HG03280 (cell line): Measurements from ENCODE around the gene NKAIN2.
"Not testable (repeated sequence)": the region's sequence is repeated elsewhere in the genome, so short reads cannot be mapped to it uniquely, and the experiment has no call there.

Experiments used
- ATAC-seq: cut with Tn5 transposase; IDR thresholded peaks from one replicate; pipeline ENCODE4 v1.9.1; 2021; ENCODE audit warnings: mild to moderate bottlenecking, moderate library complexity; ENCODE audit not compliant: unreplicated experiment

The NKAIN2 gene

DNA sequence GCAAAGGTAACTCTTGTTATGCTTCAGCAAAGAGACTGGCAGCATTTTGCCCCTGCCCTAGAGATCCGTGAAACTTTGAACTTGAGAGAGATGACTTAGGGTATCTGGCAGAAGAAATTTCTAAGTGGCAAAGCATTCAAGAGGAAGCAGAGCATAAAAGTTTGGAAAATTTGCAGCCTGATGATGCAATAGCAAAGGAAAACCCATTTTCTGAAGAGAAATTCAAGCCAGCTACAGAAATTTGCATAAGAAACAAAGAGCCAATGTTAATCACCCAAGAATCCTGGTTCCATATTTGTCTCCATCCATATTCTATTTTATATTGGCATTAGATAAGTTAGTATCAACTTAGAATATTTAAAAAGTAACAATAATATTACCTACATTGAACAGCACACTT, 934.1 kb downstream of the NKAIN2 start:
- ATAC-seq = not testable (repeated sequence)

DNA sequence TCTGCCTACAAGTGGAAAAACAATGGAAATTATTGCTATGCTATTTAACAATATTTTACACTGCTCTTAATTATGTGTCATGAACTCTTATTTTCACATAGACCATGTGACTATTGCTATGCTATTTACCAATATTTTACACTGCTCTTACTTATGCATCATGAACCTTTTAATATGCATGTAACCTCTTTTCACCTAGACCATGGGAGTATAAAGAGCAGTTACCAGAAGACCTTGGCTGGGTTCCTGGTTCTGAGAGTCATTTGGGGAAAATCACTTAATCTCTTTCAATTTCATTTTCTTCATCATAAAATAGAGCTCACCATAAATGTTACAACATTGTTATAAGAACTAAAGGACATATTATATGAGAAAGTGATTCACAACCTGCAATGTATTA, 934.8 kb downstream of the NKAIN2 start:
- ATAC-seq = no peak

DNA sequence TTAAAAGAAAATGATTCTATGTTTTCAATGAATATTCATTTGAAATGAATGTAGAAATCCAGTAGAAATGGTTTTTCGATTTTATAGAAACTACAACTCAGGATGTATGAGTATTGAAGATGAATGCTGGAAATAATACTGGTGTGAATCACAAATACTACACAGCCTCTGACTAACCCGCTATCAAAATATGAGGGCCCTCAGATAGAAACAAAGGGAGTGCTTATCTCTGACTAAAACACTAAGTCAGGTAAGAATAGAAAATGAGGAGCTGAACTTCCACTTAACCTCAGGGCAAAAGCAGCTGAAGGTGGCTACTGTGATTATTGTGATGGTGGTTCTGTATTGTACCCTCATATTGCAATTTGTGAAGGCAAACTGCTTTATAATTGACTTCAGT, 937.7 kb downstream of the NKAIN2 start:
- no peak for ATAC-seq

DNA sequence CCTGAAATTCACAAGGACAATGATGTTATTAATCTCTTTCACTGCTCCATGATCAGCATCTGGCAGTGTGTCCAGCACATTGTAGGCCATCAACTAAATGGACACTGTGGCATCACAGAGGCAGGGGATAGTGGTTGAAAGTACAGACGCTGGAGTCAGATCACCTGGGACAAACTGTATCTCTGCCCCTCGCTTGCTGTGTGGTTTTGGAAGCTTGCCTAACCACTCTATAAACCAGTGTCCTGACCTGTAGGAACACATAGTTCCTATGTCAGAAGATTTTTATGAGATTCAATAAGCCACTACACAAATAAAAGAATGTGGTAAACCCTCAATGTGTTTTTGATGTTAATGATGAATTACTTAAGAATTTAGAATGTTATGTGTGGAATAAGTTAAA, 939.3 kb downstream of the NKAIN2 start:
- no peak for ATAC-seq

DNA sequence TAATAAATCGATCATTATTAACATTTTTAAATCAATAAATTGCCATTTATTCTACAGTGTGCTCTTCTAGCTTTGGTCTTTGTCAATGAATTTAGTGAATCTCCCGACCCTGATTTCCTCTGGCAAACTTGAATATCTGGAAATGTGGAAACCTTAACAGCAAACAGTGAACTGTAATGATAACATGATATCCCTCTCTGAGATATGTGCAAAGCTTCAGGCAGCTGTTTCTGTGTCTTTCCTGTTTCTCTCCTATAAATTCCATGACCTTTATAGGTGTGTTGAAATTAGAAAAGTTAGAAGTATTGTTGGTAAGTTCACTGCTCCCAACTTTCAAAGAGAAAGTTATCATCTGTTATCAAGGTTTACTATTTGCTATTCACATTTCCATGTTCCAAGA, 939.8 kb downstream of the NKAIN2 start:
- ATAC-seq = no peak

DNA sequence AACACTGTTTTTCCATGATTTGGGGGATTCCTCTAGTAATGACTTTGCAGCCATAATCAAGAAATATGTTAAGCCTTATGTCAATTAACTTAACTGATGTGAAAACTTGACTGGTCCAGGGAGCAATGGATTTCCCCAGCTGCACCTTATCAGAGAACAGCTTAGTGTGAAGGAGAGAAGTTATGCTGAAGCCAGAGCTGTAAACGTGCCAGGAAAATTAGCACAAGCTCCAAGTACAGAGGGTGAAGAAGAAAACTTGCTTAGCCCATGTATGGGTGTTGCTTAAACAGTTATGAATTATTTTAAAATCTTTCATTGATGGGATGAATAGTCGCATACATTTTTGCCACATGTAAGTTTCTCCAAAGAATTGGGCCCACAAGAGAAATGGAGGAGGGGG, 943.7 kb downstream of the NKAIN2 start:
- no peak for ATAC-seq

DNA sequence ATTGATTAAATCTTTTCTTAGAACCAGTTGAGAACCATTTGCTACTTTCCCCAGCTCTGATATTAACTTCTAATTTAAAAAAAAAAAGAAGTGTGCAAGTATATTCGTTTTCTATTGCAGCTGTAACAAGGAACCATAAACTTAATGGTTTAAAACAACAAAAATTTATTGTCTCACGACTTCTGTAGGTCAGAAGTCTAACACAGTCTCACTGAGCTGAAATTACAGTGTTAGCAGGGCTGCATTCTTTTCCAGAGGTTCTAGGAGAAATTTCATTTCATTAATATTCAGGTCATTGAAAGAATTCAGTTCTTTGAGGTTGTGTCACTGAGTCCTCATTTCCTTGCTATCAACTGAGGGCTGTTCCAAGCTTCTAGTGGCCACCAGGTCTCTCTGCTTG, 945.1 kb downstream of the NKAIN2 start:
- no peak for ATAC-seq

DNA sequence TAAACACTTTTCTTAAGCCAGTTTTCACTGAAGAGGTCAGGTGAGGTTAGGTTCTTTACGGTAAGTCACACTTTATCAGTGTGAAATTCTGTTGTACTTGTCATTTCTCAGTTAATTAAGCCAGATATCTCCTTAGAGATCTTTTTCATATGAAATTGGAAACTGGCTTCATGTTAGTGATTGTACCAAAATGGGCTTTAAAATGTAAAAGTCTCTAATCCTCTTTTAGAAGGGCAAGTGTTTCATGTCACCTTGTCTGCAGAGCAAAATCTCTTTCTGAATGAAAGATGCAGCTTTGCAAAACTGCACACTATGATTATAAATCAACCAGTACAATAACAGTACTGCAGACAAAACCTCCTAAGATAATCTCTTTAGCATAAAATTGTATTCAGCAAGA, 949.3 kb downstream of the NKAIN2 start:
- no peak for ATAC-seq

DNA sequence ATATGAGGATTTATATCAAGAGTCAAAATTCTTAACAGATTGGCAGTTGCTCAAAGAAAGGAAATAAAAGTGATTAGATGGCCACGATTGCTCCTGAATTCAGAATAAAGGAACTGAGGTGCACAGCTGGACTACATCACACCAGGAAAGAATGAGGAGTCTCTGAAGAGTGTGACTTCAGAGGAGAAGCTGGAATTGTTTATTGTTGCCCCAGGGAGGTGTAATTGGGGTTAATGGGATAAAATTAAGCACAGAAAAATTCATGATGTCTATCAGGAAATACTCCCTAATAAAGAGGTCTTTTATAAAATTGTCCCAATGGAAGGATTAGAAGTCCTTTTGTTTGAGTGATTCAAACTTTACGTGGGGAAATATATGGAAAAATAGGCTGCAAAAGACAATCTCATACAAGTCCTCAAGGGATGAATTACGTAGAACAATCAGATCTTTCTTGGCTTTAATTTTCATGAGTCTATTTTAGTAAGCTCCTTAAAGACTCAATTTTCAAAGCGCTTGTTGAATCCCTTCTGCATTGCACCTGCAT, 950.0 kb downstream of the NKAIN2 start:
- no peak for ATAC-seq

DNA sequence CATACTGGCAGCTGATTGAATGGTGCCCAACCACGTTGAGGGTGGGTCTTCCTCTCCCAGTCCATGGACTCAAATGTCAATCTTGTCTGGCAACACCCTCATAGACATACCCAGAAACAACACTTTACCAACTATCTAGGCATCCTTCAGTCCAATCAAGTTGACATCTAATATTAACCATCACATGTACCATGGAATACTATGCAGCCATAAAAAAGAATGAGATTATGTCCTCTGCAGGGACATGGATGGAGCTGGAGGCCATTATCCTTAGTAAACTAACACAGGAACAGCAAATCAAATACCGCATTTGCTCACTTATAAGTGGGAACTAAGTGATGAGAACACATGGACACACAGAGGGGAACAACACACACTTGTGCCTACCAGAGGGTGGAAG, 951.7 kb downstream of the NKAIN2 start:
- ATAC-seq = no peak

DNA sequence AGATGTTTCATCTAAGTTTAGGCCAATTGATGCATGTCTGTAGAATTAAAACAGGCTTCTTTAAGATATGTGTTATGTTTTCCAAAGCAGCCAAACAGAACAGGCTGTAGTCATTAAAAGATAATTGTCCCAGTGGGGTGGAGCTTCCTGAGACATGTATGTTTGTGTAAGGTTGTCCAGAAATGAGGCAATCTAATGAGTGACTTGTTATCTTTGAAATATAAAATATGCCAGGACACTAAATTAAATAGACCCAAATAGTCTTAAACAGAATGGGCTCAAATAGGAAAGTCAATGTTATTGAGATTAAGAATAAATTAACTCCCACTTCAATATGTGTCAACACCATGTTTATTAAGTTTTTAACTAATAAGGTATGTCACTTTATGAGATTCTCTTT, 953.9 kb downstream of the NKAIN2 start:
- no peak for ATAC-seq

DNA sequence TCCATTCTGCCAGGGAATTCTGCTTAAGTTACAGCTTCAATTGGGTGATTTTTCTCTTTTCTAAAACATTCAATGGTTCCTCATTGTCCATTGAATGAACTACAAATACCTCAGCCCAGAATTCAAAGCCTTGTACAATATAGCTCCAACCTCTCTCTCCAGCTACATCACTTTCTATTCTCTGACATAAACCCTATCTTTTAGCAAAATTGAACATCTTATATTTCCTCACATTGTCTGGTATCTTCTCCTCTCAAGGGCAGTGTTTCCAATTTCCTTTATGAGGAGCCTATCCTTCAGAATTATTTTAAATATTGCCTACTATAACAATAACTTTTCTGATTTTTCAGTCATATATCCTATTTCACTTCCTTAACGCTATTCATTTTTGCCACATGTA, 955.0 kb downstream of the NKAIN2 start:
- no peak for ATAC-seq

DNA sequence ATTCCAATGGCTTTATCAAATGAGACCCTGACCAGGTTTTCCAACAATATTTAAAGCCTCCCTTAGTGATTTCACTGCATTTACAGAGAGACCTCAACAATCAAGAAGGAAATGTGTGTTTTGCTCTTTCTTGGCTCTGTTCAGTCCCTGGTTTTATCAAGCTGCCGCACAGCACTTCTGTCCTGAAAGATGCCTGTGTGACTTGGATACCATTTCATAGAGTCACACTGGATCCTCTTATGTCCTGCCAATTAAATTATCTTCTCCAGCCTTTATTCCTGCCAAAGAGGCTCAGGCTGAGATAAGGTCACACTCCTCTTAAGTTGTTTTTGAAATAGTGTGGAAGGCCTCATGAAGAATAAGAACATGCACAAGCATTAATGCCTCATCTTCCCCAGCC, 961.6 kb downstream of the NKAIN2 start:
- no peak for ATAC-seq

DNA sequence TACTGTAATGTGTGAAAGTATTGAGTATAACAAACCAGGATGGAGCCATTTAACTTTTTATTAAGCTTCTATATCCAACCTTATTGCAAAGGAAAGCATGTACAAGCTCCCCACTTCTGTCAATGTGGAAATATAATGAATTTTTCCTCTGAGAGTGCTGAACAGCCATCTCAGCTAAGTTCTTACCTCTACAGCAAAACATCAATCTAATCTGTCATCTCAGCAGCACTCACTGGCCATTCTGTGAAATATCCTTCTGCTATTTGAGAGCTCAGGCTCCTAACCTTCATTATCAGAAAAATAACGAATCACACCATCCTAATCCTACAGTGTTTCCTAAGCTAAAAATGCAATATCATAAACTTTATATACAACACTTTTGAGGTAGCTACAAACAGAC, 964.6 kb downstream of the NKAIN2 start:
- ATAC-seq = no peak

DNA sequence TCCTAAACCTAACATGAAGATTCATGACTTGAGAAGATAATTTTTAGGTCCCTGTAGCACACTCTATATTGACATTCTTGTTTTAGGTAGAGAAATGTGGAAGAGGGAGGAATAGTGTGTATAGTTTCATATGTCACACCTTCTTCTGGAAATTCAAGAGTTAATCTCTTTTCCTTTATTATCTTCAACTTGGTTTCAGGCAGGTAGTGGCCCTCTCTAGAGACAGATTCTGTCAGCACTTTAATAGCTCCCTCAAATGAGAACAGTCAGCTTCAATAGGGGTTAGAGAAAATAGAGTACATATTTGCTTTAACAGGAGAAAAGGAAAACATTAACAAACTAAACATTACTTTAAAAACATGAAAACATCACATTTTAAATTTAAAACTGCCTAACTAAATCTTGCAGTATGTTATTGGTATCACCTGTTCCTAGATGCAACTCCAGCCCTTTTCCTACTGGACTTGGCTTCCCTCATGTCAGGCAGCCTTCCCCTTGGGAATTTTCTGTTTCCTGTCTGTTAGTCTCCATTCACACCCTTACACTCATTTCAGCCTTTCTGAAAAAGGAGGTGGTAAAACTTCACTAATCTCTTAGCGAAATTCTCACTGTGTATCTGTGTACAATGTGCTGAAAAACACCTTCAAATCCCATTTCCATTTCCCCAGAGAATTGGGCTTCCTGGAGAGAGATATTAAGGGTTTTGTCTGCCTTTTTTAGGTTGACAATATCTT, 966.3 kb downstream of the NKAIN2 start:
- ATAC-seq = no peak

DNA sequence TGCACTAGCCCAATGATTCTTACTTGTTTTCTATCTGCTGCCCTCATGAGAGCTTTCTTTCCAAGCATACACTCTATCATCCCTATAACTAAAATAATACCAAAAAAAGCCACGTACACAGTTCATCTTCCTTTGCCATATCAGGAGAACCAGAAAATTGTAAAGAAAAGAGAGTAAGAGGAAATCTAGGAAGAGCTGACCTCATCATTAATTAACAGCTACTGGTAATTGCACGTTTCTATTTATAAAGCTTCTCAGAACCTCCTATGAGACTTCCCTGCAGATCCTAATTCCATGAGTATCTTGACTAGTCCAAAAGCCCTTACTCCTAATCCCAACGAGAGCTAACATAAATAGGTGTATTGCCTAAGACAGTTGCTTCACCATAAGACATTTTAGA, 967.1 kb downstream of the NKAIN2 start:
- ATAC-seq = no peak

DNA sequence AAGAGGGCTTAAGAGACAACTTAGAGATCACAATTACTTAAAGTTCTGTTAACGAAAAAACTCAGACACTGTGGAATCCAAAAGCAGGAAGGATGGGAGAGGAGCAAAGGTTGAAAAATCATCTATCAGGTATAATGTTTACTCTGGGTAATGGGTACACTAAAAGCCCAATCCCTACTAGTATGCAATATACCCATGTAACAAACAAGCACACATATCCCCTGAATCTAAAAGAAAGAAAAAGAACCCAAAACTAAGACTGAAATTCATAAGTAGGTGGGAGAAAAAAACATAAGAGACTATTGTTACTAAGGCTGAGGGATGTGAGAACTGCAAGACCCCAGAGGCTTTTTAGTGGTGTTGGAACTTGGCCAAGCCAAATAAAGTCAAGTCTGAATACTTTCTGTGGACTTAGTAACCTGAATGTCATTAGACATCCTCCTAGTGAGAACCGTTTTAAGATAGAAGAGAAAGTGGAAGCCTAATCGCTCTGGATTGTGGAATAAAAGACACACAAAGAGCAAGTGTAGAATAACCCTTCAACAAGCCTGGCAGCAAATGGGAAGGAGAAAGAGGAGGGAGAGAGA, 969.2 kb downstream of the NKAIN2 start:
- no peak for ATAC-seq

DNA sequence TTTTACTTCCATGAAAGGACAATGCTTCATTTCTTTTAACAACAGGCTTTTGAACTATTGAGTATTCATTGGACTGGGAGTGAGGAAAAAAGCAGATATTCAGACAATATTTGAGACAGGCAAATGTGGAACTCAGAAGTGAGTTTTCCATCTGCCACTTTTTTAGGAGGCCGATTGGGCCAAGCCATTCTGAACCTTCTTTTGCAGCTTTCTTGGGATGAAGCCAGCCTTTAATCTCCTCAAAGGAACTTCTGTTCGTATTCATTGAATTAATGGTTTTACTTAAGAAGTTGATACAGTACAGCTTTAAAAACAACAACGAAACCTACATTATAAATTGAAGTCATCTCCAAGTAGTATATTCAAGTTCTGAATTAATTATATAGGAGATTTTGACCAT, 971.5 kb downstream of the NKAIN2 start:
- no peak for ATAC-seq

DNA sequence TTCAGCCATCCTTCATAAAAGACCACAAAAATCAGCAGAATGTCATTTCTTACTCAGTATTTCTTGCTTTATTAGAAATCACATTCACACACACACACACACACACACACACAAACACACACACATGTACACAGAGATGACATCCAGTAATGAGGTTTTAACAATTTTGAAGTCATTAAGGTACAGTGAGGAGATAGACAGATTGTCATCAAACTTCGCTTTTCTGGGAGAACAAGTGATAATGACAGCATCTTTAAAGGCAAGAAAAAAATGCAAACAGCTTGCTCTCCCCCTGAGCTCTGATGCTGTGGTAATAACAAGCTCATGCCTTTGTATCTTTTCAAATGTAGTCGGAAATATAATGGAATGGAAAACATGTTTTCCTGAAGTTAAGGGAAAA, 974.2 kb downstream of the NKAIN2 start:
- ATAC-seq = no peak

DNA sequence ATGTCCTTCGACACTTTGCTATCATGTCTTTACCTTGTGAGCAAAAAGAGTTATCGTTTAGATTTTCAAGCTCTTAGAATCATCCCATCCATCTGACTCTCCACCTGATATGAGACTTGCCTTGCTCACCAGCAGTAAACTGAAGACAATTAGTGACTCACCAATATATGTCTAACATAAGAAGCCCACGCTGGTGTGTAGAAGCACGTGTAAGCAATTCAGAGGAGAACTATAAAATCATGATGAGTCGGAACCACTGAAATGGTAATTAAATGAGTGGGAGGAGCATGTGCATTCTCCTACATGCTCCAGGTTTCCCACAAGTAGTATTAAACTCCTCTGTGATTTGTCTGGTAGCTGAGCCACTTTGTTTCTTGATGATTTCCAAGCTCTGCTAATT, 977.0 kb downstream of the NKAIN2 start:
- ATAC-seq = no peak

DNA sequence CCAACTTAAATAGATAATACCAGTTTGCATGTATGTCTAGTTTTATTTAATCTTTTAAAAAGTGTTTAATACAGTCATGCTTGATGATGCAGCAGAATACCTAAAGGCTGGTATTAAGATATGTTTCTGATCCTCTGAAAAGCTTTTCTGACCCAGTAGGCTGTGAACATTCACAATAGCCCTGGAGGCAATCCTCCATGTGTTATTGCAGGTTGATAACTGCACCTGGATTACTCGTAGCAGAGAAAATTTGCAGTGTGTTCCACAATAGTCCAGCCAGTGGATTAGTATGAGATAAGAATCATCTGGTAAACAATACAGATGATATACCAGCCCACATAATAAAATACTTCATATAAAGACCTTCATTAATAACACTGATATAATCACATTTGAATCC, 979.7 kb downstream of the NKAIN2 start:
- ATAC-seq = no peak

DNA sequence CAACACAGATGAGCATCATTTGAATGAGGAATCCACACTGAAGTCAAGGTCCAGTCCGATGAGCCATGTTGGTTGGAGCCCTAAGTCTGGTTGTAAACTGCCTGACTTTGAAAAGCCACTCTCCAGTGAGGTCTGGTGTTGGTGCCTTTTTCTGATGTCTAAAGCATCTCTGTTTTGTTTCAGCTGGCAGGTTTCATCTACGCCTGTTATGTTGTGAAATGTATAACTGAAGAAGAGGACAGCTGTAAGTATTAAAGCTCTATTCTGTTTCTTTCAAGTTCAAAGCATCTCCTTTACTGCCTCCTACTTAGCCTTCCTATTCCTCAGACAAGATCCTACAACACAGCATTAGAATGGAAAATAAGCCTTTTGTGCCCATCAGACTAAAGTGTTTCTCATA, 987.5 kb downstream of the NKAIN2 start:
- ATAC-seq = no peak

DNA sequence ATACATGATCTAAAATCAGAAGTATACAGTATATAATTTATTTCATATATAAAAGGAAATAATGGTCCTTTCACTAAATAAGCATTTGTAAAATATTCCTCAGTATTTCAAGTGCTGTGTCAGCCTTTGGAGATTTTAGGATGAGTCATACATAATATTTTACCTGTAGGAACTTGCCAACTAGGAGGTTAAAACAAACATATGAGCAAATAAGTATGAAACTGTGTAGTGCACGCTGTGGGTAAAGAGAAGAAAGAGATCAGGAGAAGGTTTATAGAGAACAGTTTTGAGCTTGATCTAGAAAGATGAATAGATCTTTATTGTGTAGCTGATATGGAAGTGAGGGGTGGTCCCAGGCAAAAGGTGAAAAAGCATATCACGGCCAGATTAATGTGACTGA, 988.7 kb downstream of the NKAIN2 start:
- no peak for ATAC-seq
